Liver (tissue), 9 donors: ENCODE measurements around the gene CECR2. TPM values are rescaled to one million over a fixed set of nuclear protein-coding genes. Genes with fewer than 3 reads are reported as not detected.
A peak's percentile ranks its signal among the peaks of the same experiment; 100 is the strongest.

Experiments used
- DNase-seq: peaks from one replicate; pipeline ENCODE4 v3.0.0-alpha.2; 2017; ENCODE audit warnings: low spot score
- H3K27ac ChIP-seq, 2 donors: one replicate each; pipeline ENCODE4 v1.7.0; 2013; ENCODE audit warnings: inconsistent platforms in 2 of 2, low read length in 2 of 2, control low read depth in 1 of 2, low read depth in 1 of 2, mild to moderate bottlenecking in 1 of 2
- H3K27me3 ChIP-seq, 4 donors: one replicate each; pipeline versions ENCODE4 v1.6.1 to v1.7.0; 2013; ENCODE audit warnings: low read length in 3 of 4, inconsistent platforms in 1 of 4, mild to moderate bottlenecking in 1 of 4, moderate library complexity in 1 of 4; ENCODE audit not compliant: control insufficient read depth in 4 of 4, insufficient read depth in 4 of 4
- H3K36me3 ChIP-seq, 4 donors: one replicate each; pipeline versions ENCODE4 v1.6.1 to v1.7.0; 2013; ENCODE audit warnings: low read length in 3 of 4, mild to moderate bottlenecking in 3 of 4, low read depth in 1 of 4, moderate library complexity in 1 of 4; ENCODE audit not compliant: control insufficient read depth in 4 of 4, insufficient read depth in 3 of 4
- H3K4me1 ChIP-seq, 4 donors: one replicate each; pipeline versions ENCODE4 v1.6.1 to v1.7.0; 2013; ENCODE audit warnings: low read length in 3 of 4, mild to moderate bottlenecking in 3 of 4, moderate library complexity in 1 of 4; ENCODE audit not compliant: control insufficient read depth in 4 of 4, insufficient read depth in 4 of 4
- H3K4me3 ChIP-seq, 3 donors: one replicate each; pipeline versions ENCODE4 v1.6.1 to v1.7.0; 2013; ENCODE audit warnings: low read length in 3 of 3, control low read depth in 1 of 3, low read depth in 1 of 3, mild to moderate bottlenecking in 1 of 3
- H3K9ac ChIP-seq, 2 donors: one replicate each; pipeline ENCODE4 v1.7.0; 2013; ENCODE audit warnings: low read length in 2 of 2, mild to moderate bottlenecking in 2 of 2, moderate library complexity in 2 of 2, control low read depth in 1 of 2, low read depth in 1 of 2
- H3K9me3 ChIP-seq, 4 donors: one replicate each; pipeline versions ENCODE4 v1.6.1 to v1.7.0; 2013; ENCODE audit warnings: low read length in 3 of 4; ENCODE audit not compliant: control insufficient read depth in 4 of 4
- EGR1 ChIP-seq, 2 donors: IDR thresholded peaks; 2 replicates each; pipeline ENCODE4 v1.6.1; 2016 to 2018; ENCODE audit warnings: antibody characterized with exemption in 2 of 2, low read depth in 2 of 2
- FOXA1 ChIP-seq: IDR thresholded peaks from 2 replicates; pipeline ENCODE4 v1.6.1; 2016; ENCODE audit warnings: antibody characterized with exemption
- FOXA2 ChIP-seq: IDR thresholded peaks from 2 replicates; pipeline ENCODE4 v1.6.1; 2016; ENCODE audit warnings: antibody characterized with exemption
- GABPA ChIP-seq, 2 donors: IDR thresholded peaks in 1 of 2; conservative IDR thresholded peaks in 1 of 2; 2 replicates each; pipeline ENCODE4 v1.6.1; 2016; ENCODE audit warnings: antibody characterized with exemption in 2 of 2, mild to moderate bottlenecking in 1 of 2, moderate library complexity in 1 of 2
- HNF4A ChIP-seq, 2 donors: conservative IDR thresholded peaks; 2 replicates each; pipeline ENCODE4 v1.6.1; 2016; ENCODE audit warnings: antibody characterized with exemption in 2 of 2, mild to moderate bottlenecking in 2 of 2
- HNF4G ChIP-seq: IDR thresholded peaks from 2 replicates; pipeline ENCODE4 v1.6.1; 2016; ENCODE audit warnings: antibody characterized with exemption
- RAD21 ChIP-seq, 2 donors: IDR thresholded peaks; 2 replicates each; pipeline ENCODE4 v1.6.1; 2016; ENCODE audit warnings: antibody characterized with exemption in 2 of 2, mild to moderate bottlenecking in 2 of 2
- RXRA ChIP-seq, 2 donors: IDR thresholded peaks; 2 replicates each; pipeline ENCODE4 v1.6.1; 2017 to 2018; ENCODE audit warnings: antibody characterized with exemption in 2 of 2, mild to moderate bottlenecking in 1 of 2
- SP1 ChIP-seq: IDR thresholded peaks from 2 replicates; pipeline ENCODE4 v1.6.1; 2018; ENCODE audit warnings: antibody characterized with exemption, mild to moderate bottlenecking
- TAF1 ChIP-seq: conservative IDR thresholded peaks from 2 replicates; pipeline ENCODE4 v1.6.1; 2016; ENCODE audit warnings: antibody characterized with exemption, mild to moderate bottlenecking
- YY1 ChIP-seq: IDR thresholded peaks from 2 replicates; pipeline ENCODE4 v1.6.1; 2016; ENCODE audit warnings: antibody characterized with exemption, mild to moderate bottlenecking
- WGBS: extraction: QIAGEN DNeasy Blood & Tissue Kit; methylation state at CpG from one replicate; pipeline ENCODE4 v1.1.7; 2013; 5-methylcytosine and 5-hydroxymethylcytosine counted together
- polyA plus RNA-seq, 2 donors: library from polyadenylated mRNA; stranded (reverse) in 1 of 2; unstranded in 1 of 2; fragments of 200-250 nt in 1 of 2; fragments of >200 nt in 1 of 2; fragmentation: Nextera tagmentation in 1 of 2; extraction: Ambion mirVana in 1 of 2; gene quantifications; one replicate each; pipeline versions ENCODE4 v1.2.1 to v1.2.3, GENCODE V29; 2013 to 2015
- total RNA-seq, 2 donors: library from RNA; depleted of rRNA; stranded (reverse); fragments of >200 nt; gene quantifications; one replicate each; pipeline ENCODE4 v1.2.3, GENCODE V29; 2014
- TF ChIP-seq, protein P1 (sequence below): IDR thresholded peaks from 2 replicates; pipeline ENCODE4 v1.6.1; 2016; ENCODE audit warnings: antibody characterized with exemption, mild to moderate bottlenecking
- TF ChIP-seq, protein P2 (sequence below): IDR thresholded peaks from 2 replicates; pipeline ENCODE4 v1.6.1; 2016; ENCODE audit warnings: antibody characterized with exemption
- TF ChIP-seq, protein P3 (sequence below): IDR thresholded peaks from 2 replicates; pipeline ENCODE4 v1.6.1; 2016; ENCODE audit warnings: antibody characterized with exemption
- TF ChIP-seq, protein P4 (sequence below): fragments of 150-350 bp; IDR thresholded peaks from 2 replicates; pipeline ENCODE4 v1.5.1; 2017; ENCODE audit warnings: improper control_type of control experiment, low read depth, low read length; ENCODE audit not compliant: missing input control
- TF ChIP-seq, protein P5 (sequence below): IDR thresholded peaks from 2 replicates; pipeline ENCODE4 v1.6.1; 2016; ENCODE audit warnings: antibody characterized with exemption
- donor health status: healthy.
- donor health status: healthy.
- donor health status: healthy.
- donor health status: healthy.
- donor health status: healthy.

Gene CECR2
- total and polyA plus RNA-seq, 4 donors, result 1.8 to 9.7 (median 2.1) TPM

DNA sequence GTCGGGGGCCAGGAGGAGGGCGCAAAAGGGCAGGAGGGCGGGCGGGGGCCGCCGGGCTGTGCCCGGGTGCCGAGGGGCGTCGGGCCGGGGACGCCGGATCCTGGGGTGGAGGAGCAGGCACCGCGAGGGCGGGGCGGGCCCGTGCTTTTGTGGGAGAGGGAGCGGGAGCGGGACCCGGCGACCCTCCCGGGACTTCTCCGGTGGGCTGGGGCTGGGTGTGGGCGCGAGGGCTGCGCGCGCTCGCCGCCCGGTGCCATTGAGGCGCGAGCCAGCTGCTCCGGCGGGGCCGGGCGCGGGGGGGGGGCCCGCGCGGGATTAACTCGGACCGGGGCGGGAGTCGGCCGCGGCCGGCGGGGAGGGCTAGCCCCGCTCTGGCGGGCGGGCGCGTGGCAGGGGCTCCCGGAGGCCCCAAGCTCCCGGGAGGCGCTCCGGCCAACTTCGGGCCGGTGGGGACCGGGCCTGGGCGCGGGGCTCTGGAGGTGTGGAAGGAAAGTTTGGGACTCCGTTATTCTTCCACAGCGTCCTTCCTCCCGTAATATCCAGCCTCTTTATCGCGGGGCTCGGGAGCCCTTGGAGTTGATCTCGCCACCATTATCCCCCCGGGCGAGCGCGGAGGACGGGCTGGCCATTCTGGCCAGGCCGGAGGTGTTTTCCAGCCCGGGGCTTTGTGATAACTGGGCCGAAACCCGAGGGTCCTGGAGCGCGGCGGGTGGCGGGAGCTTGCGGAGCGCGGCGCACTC, 936 bp downstream of the CECR2 start:
- DNase-seq, result peak; percentile 43
- TF ChIP-seq, protein P1, sequence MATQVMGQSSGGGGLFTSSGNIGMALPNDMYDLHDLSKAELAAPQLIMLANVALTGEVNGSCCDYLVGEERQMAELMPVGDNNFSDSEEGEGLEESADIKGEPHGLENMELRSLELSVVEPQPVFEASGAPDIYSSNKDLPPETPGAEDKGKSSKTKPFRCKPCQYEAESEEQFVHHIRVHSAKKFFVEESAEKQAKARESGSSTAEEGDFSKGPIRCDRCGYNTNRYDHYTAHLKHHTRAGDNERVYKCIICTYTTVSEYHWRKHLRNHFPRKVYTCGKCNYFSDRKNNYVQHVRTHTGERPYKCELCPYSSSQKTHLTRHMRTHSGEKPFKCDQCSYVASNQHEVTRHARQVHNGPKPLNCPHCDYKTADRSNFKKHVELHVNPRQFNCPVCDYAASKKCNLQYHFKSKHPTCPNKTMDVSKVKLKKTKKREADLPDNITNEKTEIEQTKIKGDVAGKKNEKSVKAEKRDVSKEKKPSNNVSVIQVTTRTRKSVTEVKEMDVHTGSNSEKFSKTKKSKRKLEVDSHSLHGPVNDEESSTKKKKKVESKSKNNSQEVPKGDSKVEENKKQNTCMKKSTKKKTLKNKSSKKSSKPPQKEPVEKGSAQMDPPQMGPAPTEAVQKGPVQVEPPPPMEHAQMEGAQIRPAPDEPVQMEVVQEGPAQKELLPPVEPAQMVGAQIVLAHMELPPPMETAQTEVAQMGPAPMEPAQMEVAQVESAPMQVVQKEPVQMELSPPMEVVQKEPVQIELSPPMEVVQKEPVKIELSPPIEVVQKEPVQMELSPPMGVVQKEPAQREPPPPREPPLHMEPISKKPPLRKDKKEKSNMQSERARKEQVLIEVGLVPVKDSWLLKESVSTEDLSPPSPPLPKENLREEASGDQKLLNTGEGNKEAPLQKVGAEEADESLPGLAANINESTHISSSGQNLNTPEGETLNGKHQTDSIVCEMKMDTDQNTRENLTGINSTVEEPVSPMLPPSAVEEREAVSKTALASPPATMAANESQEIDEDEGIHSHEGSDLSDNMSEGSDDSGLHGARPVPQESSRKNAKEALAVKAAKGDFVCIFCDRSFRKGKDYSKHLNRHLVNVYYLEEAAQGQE, result no peak
- TF ChIP-seq HNF4A (conservative IDR thresholded peaks at IDR 0.05), result no peak
- TF ChIP-seq EGR1 (IDR thresholded peaks at IDR 0.05; ENCODE audit: low read depth in 2 of 2), result no peak
- no peak for TF ChIP-seq RAD21 (IDR thresholded peaks at IDR 0.05)
- TF ChIP-seq, protein P2, sequence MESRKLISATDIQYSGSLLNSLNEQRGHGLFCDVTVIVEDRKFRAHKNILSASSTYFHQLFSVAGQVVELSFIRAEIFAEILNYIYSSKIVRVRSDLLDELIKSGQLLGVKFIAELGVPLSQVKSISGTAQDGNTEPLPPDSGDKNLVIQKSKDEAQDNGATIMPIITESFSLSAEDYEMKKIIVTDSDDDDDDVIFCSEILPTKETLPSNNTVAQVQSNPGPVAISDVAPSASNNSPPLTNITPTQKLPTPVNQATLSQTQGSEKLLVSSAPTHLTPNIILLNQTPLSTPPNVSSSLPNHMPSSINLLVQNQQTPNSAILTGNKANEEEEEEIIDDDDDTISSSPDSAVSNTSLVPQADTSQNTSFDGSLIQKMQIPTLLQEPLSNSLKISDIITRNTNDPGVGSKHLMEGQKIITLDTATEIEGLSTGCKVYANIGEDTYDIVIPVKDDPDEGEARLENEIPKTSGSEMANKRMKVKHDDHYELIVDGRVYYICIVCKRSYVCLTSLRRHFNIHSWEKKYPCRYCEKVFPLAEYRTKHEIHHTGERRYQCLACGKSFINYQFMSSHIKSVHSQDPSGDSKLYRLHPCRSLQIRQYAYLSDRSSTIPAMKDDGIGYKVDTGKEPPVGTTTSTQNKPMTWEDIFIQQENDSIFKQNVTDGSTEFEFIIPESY, result no peak
- TF ChIP-seq HNF4G, result no peak
- no peak for TF ChIP-seq RXRA (IDR thresholded peaks at IDR 0.05)
- TF ChIP-seq YY1, result no peak
- TF ChIP-seq, protein P3, sequence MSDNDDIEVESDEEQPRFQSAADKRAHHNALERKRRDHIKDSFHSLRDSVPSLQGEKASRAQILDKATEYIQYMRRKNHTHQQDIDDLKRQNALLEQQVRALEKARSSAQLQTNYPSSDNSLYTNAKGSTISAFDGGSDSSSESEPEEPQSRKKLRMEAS, result no peak
- TF ChIP-seq, protein P4, sequence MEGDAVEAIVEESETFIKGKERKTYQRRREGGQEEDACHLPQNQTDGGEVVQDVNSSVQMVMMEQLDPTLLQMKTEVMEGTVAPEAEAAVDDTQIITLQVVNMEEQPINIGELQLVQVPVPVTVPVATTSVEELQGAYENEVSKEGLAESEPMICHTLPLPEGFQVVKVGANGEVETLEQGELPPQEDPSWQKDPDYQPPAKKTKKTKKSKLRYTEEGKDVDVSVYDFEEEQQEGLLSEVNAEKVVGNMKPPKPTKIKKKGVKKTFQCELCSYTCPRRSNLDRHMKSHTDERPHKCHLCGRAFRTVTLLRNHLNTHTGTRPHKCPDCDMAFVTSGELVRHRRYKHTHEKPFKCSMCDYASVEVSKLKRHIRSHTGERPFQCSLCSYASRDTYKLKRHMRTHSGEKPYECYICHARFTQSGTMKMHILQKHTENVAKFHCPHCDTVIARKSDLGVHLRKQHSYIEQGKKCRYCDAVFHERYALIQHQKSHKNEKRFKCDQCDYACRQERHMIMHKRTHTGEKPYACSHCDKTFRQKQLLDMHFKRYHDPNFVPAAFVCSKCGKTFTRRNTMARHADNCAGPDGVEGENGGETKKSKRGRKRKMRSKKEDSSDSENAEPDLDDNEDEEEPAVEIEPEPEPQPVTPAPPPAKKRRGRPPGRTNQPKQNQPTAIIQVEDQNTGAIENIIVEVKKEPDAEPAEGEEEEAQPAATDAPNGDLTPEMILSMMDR, result no peak
- TF ChIP-seq FOXA2, result no peak
- no peak for TF ChIP-seq SP1
- no peaks in the 10 kb centered on the region for H3K36me3 ChIP-seq
- H3K9ac ChIP-seq, result peak overlapping the region; percentile 71 to 78
- H3K27me3 ChIP-seq, result no peaks in the 10 kb centered on the region
- 2% methylated on average over 88 of the region's 88 CpGs for WGBS
- H3K4me1 ChIP-seq, result peaks cover 0 to 16% (median 3%) of the 10 kb centered on the region in 4 donors
- H3K27ac ChIP-seq, result peak overlapping the region; percentile 92 to 97
- H3K4me3 ChIP-seq, result peak overlapping the region; percentile 59 to 94 (median 70)
- no peaks in the 10 kb centered on the region for H3K9me3 ChIP-seq

DNA sequence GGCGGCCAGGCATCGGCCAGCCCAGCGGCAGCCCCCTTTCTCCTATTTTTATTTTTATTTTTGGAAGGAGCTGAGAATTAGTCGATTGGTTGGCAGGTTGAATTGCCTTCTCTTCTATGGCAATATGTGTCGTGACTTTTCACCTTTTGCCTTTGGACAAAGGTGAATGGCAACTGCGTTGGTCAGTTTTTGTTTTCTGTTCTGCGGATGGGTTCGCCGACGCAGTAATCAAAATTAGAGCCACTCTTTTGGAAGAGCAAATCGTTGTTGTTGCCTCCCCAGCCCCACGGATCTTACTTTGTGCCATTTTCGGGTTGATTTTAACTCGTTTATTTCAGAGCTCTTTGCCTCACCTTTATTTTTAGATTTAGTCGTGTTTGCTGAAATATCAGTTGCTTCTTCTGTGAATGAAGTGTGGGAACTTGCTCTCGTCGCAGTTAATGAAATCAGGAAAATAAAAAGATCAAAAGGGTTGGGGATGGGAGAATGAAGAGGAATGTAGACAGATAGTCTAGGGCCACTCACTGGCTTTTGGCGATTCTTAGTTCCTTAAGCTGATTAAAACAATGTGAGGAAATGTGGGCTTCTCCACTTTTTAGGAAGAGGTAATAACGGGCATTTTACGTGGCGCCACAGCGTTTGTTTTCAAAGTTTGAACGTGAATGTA, 1.6 kb downstream of the CECR2 start:
- Histone ChIP-seq H3K9ac (peak overlapping the region; percentile 71 to 78), H3K4me3 (peak overlapping the region; percentile 59 to 94 (median 70)), H3K9me3 (no peaks in the 10 kb centered on the region), H3K36me3 (no peaks in the 10 kb centered on the region), H3K27ac (peak overlapping the region; percentile 92 to 97), H3K4me1 (peaks cover 0 to 16% (median 3%) of the 10 kb centered on the region in 4 donors), H3K27me3 (no peaks in the 10 kb centered on the region)
- 4% methylated on average over 23 of the region's 23 CpGs for WGBS
- DNase-seq, result no peak
- TF ChIP-seq, protein P5, sequence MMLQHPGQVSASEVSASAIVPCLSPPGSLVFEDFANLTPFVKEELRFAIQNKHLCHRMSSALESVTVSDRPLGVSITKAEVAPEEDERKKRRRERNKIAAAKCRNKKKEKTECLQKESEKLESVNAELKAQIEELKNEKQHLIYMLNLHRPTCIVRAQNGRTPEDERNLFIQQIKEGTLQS, result no peak
- peak; percentile 62 to 70 for TF ChIP-seq RXRA (IDR thresholded peaks at IDR 0.05)
- peak; percentile 46 to 74 for TF ChIP-seq HNF4A (conservative IDR thresholded peaks at IDR 0.05)
- TF ChIP-seq TAF1, result peak; percentile 55
- TF ChIP-seq, protein P1, result peak; percentile 54
- peak in 1 of 2 donors; percentile 43 for TF ChIP-seq RAD21 (IDR thresholded peaks at IDR 0.05)
- TF ChIP-seq YY1, result peak; percentile 75
- no peak for TF ChIP-seq GABPA (IDR thresholded peaks at IDR 0.05 in 1 of 2, conservative IDR thresholded peaks at IDR 0.05 in 1 of 2)
- no peak for TF ChIP-seq FOXA1
